SK-MEL-5 (cell line): Measurements from ENCODE around the gene PGBD4. TPM values are rescaled to one million over a fixed set of nuclear protein-coding genes. Genes with fewer than 3 reads are reported as not detected.
"Not testable (repeated sequence)": the region's sequence is repeated elsewhere in the genome, so short reads cannot be mapped to it uniquely, and the experiment has no call there.

ENCODE experiments used
- DNase-seq: peaks from one replicate; pipeline ENCODE4 v3.0.0-alpha.2; 2016; ENCODE audit warnings: low read depth, low spot score
- in situ Hi-C: cut with HindIII; loops from 2 replicates; pipeline ENCODE4 v1.10.0; 2016; ENCODE audit warnings: low sequenced_read_pairs, high pct_unique_total_duplicates, low pct_unique_long_range_greater_than_20kb
- total RNA-seq: library from RNA; depleted of rRNA; stranded (reverse); fragments of >200 nt; shearing (Covaris generic); gene quantifications from 2 replicates; pipeline ENCODE4 v1.2.3, GENCODE V29; 2014

The PGBD4 gene
- total RNA-seq, 1 experiment from 2014 or later = 3.0 TPM

- no peak for DNase-seq
- in situ Hi-C loops = no loop called here
Measured at GRCh38 chr15:34106423-34106822, 4.5 kb downstream of the PGBD4 start.

DNA sequence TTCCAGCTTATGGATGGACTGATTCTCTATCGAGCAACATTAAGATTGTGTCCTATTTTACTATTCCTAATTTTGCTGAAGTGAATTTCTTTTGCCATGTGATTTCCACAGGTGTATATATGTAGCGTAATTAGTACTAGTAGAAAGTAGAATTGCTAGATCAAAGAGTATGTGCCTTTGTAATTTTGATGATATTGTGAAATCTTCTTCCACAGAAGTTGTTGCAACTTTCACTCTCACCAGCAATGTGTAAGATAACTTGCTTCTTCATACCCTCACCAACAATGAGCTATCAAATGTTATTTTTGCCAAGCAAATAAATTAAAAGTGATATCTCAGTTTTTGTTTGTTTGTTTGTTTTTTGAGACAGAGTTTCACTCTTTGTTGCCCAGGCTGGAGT lies 5.4 kb downstream of the PGBD4 start:
- no peak for DNase-seq
- in situ Hi-C loops = no loop called here

- peak; percentile 66 for DNase-seq
- in situ Hi-C loops = no loop called here
Measured at GRCh38 chr15:34109797-34110663, 8.1 kb downstream of the PGBD4 start.

DNA sequence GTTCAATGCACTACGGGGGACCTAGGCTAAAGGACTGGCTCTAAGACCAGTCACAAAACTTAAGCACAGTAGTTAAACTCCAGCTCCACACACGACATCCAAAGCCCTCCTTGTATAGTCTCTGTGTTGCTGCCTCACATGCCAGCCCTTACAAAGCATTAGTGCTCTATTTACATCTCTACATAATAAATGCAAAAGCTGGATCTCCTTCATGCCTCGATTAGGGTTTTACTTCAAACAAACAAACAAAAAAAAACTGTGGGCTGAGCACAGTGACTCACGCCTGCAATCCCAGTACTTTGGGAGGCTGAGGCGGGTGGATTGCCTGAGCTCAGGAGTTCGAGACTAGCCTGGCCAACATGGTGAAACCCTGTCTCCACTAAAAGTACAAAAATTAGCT lies 9.6 kb downstream of the PGBD4 start:
- no peak for DNase-seq
- in situ Hi-C loops = no loop called here

GRCh38 chr15:34114215-34114614 lies 12.3 kb downstream of the PGBD4 start:
- in situ Hi-C loops = no loop called here
- no peak for DNase-seq

DNA sequence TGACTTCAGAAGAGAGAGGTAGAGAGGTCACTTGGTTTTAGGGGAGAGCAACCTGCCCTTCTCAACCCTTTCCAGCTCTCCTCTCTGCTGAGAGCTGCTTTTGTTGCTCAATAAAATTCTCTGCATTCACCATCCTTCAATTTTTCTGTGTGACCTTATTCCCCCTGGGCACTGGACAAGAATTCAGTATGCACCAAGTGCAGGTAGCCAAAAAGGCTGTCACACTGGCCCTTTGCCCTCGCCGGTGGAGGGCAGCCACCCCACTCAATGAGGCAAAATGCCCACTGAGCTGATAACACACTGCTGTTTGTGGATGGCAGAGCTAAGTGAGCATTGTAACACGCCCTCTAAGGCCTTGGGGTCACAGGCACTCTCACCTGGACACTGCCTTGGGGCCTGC lies 12.9 kb downstream of the PGBD4 start:
- no peak for DNase-seq
- in situ Hi-C loops = no loop called here

GRCh38 chr15:34116620-34117019 lies 14.7 kb downstream of the PGBD4 start:
- in situ Hi-C loops = no loop called here
- DNase-seq = no peak

DNA sequence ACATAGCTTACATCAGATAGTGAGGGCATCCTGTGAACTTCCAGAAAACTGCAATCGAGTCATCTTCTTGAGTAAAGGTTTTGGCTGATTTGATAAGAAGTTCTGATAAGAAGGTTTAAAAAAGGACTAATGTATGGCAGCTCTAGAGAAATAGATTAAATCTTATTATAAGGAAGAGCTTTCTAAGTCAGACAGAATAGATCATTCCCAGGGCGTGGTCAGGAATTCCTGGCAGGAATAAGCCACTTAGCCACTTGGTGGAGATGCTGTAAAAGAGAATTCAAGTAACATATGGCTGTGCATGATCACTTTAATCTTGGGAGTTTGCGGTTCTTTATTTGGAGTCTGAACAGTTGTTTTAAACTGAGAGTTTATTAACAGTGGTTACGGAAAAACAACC lies 17.4 kb downstream of the PGBD4 start:
- in situ Hi-C loops = no loop called here
- DNase-seq = peak; percentile 38

DNA sequence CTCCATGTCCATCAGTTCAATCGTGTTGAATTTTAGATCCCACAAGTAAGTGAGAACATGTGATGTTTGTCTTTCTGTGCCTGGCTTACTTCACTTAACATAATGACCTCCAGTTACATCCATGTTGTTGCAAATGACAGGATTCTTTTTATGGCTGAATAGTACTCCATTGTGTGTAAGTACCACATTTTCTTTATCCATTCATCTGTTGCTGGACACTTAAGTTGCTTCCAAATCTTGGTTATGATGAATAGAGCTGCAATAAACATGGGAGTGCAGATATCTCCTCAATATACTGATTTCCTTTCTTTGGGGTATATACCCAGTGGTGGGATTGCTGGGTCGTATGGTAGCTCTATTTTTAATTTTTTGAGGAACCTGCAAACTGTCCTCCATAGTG lies 18.5 kb downstream of the PGBD4 start:
- DNase-seq, in situ Hi-C loops: not testable (repeated sequence)

DNA sequence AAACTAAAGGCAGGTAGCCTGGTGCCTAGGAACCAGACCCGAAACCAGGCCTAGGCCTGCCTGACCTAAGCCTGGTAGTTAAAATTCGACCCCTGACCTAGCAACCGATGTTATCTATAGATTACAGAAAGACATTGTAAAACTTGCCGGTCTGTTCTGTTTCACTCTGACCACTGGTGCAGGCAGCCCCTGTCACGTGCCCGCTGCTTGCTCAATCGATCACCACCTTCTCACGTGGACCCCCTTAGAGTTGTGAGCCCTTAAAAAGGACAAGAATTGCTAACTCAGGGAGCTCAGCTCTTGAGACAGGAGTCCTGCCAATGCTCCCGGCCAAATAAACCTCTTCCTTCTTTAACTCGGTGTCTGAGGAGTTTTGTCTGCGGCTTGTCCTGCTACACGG lies 19.9 kb downstream of the PGBD4 start:
- in situ Hi-C loops, DNase-seq: not testable (repeated sequence)

DNA sequence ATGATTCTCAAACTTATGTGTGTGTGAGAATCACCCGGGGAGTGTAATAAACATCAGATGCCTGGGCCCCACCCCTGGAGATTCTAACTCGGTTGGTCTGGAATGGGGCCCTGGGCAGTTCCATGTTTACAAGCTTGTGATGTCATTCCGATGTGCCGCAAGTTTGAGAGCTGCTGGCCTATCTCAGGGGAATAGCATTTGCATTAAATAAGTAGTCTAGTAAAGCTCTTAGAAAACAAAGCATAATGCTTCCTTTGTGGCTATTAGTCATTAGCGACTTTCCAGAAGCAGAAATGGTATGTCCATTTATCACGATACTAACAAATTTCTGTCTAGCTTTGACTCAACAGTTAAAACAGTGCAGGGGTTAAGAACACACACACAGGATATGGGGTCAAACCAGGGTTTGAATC lies 20.9 kb downstream of the PGBD4 start:
- peak; percentile 90 for DNase-seq
- in situ Hi-C loops = no loop called here

- in situ Hi-C loops = no loop called here
- no peak for DNase-seq
Measured at GRCh38 chr15:34124651-34125050, 22.8 kb downstream of the PGBD4 start.

GRCh38 chr15:34125945-34126344 lies 24.1 kb downstream of the PGBD4 start:
- no peak for DNase-seq

DNA sequence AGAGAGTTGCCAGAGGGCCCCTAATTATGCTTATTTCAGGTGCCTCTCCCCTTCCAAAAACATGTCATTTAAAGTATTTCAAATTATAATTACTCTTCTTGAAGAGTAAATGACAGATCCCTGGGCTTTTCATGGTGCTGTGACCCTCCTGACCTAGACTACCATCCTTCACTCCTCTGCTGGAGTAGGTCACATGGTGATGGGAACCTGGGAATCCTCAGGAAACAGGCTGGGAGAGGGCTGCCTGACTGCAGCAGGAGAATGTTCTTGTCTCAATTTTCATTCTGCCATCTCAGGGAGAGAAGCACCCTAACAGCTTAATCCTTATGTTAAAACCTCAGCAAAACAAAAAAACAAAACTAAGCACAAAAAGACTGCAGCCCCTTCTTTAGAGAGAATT lies 24.6 kb downstream of the PGBD4 start:
- no peak for DNase-seq
- in situ Hi-C loops = no loop called here

More at GRCh38 chr15:34125945-34126344, 24.1 kb downstream of the PGBD4 start:
- in situ Hi-C loops = no loop called here

GRCh38 chr15:34128898-34129297 lies 27.0 kb downstream of the PGBD4 start:
- in situ Hi-C loops = no loop called here

DNA sequence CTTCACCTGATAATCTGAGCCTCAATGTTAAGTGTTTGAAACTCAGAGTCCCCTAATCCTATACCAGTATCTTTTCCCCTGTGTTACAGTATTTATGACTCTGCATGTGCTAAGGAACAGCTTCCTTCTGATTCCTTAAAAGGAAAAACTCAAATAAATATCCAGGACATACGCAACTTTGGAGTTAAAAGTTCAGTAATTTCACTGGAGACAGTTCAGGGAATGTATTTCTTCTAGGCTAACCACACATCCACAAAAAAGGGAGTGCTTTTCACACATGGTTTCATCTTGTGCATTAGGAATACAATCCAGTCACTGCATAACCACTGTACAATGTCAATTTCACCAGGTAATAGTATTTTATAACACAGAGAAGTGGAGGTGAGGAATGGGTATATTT lies 31.0 kb downstream of the PGBD4 start:
- no peak for DNase-seq
- in situ Hi-C loops = no loop called here

More at GRCh38 chr15:34128898-34129297, 27.0 kb downstream of the PGBD4 start:
- no peak for DNase-seq

- in situ Hi-C loops = no loop called here
- no peak for DNase-seq
Measured at GRCh38 chr15:34133511-34133910, 31.6 kb downstream of the PGBD4 start.

- in situ Hi-C loops = no loop called here
Measured at GRCh38 chr15:34147371-34148140, 45.7 kb downstream of the PGBD4 start.

DNA sequence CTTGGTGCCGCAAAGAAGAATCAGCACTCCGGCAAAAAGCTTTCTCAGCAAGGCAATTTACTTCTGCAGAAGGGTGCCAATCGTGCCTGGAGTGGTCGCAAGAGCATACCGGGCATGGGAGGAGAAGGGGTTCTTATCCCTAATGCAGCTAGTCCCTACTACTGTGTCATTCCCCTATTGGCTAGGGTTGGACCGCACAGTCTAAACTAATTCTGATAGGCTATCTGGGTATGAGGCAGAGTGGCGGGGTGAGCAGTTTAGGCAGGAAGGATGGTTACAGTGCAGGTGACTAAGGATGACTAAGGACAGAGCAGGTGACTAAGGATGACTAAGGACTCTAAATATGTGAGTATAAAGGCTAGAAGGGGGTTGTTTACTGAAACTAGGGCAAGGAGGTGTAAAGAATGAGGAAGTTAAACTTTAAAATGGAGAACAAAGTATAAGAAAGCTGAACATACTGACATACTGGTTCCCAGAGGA lies 52.9 kb downstream of the PGBD4 start:
- DNase-seq = no peak

More at GRCh38 chr15:34147371-34148140, 45.7 kb downstream of the PGBD4 start:
- DNase-seq = no peak

More for the DNA sequence above, 52.9 kb downstream of the PGBD4 start:
- in situ Hi-C loops = no loop called here
